Endodermal cell (in vitro differentiated cells): Measurements from ENCODE around the gene SMC1B. TPM values are rescaled to one million over a fixed set of nuclear protein-coding genes. Genes with fewer than 3 reads are reported as not detected.

Experiments used
- DNase-seq: peaks from one replicate; pipeline ENCODE4 v3.0.0-alpha.2; 2017
- H3K27ac ChIP-seq: 2 replicates; pipeline ENCODE4 v1.5.1; 2013; ENCODE audit warnings: mild to moderate bottlenecking, low read depth, low read length, moderate library complexity
- H3K27me3 ChIP-seq: 2 replicates; pipeline ENCODE4 v1.6.1; 2013; ENCODE audit warnings: mild to moderate bottlenecking, low read length, moderate library complexity; ENCODE audit not compliant: insufficient read depth, control insufficient read depth, poor library complexity, severe bottlenecking
- H3K36me3 ChIP-seq: 2 replicates; pipeline ENCODE4 v1.7.0; 2013; ENCODE audit warnings: mild to moderate bottlenecking, low read length, moderate library complexity; ENCODE audit not compliant: control insufficient read depth, insufficient read depth
- H3K4me1 ChIP-seq: one replicate; pipeline ENCODE4 v1.7.0; 2013; ENCODE audit warnings: low read length; ENCODE audit not compliant: control insufficient read depth, insufficient read depth
- H3K4me3 ChIP-seq: 2 replicates; pipeline ENCODE4 v1.5.1; 2013; ENCODE audit warnings: mild to moderate bottlenecking, low read length, moderate library complexity
- H3K9ac ChIP-seq: 2 replicates; pipeline ENCODE4 v1.6.1; 2013; ENCODE audit warnings: mild to moderate bottlenecking, low read length, moderate library complexity; ENCODE audit not compliant: poor library complexity, severe bottlenecking; ENCODE audit errors: extremely low read depth
- H3K9me3 ChIP-seq: 2 replicates; pipeline ENCODE4 v1.6.1; 2013; ENCODE audit warnings: mild to moderate bottlenecking, low read length, moderate library complexity; ENCODE audit not compliant: control insufficient read depth
- H3K27ac Mint-ChIP-seq: 2 replicates; pipeline ENCODE4 v1.8.0; 2020; ENCODE audit warnings: mixed read lengths
- H3K27me3 Mint-ChIP-seq: 2 replicates; pipeline ENCODE4 v1.8.0; 2021; ENCODE audit warnings: mild to moderate bottlenecking, mixed read lengths; ENCODE audit not compliant: insufficient read depth
- H3K36me3 Mint-ChIP-seq: 2 replicates; pipeline ENCODE4 v1.8.0; 2020; ENCODE audit warnings: low read depth, mixed read lengths
- H3K4me1 Mint-ChIP-seq: 2 replicates; pipeline ENCODE4 v1.8.0; 2020; ENCODE audit warnings: mixed read lengths
- H3K4me3 Mint-ChIP-seq: 2 replicates; pipeline ENCODE4 v1.8.0; 2020; ENCODE audit warnings: mild to moderate bottlenecking, moderate library complexity, mixed read lengths
- H3K9me3 Mint-ChIP-seq: 2 replicates; pipeline ENCODE4 v1.8.0; 2020; ENCODE audit warnings: mild to moderate bottlenecking, mixed read lengths
- WGBS, 2 experiments: methylation state at CpG; one replicate each; pipeline versions ENCODE4 v1.1.5 to v1.1.7; 2013; ENCODE audit warnings: missing lambda C conversion rate in 2 of 2, mixed read lengths in 1 of 2; ENCODE audit not compliant: insufficient coverage in 1 of 2, insufficient read length in 1 of 2; 5-methylcytosine and 5-hydroxymethylcytosine counted together
- total RNA-seq, 2 donors: library from RNA; stranded (reverse); fragmentation: NEBNext Ultra II Directional in 1 of 2; extraction: Animal tissue kit (Norgen Biotek cat#: 25700) in 1 of 2; gene quantifications; 2 replicates in 1 of 2; 3 replicates in 1 of 2; pipeline ENCODE4 v1.2.1, GENCODE V29; 2021
- TF ChIP-seq, protein P1 (sequence below): fragments of 200-600 bp; sonication (generic); conservative IDR thresholded peaks from 2 replicates; pipeline ENCODE4 v1.5.0; 2021; ENCODE audit warnings: antibody characterized with exemption, mild to moderate bottlenecking

SMC1B gene
- total RNA-seq, 2 donors from 2014 or later, result 0.11 TPM; not detected in 1

DNA sequence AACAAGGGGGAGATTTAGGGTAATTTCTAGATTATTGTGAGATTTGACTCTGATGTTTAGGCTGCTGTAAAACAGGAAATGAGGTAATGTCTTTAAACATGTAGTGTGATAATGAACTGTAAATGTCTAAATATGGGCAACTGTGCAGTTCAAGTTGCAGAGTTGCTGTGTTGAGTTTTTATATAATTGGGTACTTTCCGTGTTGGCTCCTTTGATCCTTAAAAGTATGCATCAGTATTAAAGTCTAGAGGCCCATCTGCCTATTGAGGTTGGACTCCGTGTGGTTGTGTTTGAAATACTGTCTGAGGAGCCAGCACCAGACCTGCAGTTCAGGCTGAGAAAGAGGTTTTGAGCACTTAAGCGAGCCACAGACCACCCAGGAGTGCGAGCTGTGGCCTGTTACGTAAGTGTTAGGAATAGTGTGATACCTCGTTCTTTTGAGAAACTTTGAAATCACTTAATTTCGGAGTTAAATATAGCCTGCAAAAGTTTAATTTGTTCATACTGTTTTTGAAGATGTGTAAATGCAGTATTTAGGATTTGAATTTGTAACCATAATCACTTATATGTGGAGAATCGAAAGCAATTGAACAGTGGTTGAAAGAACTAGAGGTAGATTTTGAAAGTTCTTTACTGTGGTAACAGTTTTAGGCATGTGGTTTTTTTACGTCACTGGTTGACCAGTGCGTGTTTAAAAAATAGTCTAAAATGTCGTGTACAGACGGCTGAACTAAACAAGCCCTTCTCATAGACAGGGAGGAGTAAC lies 94.7 kb downstream of the SMC1B start:
- Histone ChIP-seq H3K4me3 (no peak overlapping the region), H3K36me3 (peaks cover 52% of the 10 kb centered on the region), H3K4me1 (peaks cover 21% of the 10 kb centered on the region), H3K9ac (no peak overlapping the region), H3K9me3 (no peaks in the 10 kb centered on the region), H3K27me3 (no peaks in the 10 kb centered on the region), H3K27ac (no peak overlapping the region)
- no peak for DNase-seq
- peaks cover 27% of the 10 kb centered on the region for H3K36me3 Mint-ChIP-seq
- no peaks in the 10 kb centered on the region for H3K9me3 Mint-ChIP-seq
- peak overlapping the region; percentile 8 for H3K27ac Mint-ChIP-seq
- TF ChIP-seq, protein P1, sequence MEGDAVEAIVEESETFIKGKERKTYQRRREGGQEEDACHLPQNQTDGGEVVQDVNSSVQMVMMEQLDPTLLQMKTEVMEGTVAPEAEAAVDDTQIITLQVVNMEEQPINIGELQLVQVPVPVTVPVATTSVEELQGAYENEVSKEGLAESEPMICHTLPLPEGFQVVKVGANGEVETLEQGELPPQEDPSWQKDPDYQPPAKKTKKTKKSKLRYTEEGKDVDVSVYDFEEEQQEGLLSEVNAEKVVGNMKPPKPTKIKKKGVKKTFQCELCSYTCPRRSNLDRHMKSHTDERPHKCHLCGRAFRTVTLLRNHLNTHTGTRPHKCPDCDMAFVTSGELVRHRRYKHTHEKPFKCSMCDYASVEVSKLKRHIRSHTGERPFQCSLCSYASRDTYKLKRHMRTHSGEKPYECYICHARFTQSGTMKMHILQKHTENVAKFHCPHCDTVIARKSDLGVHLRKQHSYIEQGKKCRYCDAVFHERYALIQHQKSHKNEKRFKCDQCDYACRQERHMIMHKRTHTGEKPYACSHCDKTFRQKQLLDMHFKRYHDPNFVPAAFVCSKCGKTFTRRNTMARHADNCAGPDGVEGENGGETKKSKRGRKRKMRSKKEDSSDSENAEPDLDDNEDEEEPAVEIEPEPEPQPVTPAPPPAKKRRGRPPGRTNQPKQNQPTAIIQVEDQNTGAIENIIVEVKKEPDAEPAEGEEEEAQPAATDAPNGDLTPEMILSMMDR, result no peak
- 92 to 96% methylated on average over 9 to 12 of the region's 12 CpGs for WGBS, 2 experiments
- no peaks in the 10 kb centered on the region for H3K27me3 Mint-ChIP-seq
- H3K4me1 Mint-ChIP-seq, result peaks cover 43% of the 10 kb centered on the region
- H3K4me3 Mint-ChIP-seq, result no peak overlapping the region

DNA sequence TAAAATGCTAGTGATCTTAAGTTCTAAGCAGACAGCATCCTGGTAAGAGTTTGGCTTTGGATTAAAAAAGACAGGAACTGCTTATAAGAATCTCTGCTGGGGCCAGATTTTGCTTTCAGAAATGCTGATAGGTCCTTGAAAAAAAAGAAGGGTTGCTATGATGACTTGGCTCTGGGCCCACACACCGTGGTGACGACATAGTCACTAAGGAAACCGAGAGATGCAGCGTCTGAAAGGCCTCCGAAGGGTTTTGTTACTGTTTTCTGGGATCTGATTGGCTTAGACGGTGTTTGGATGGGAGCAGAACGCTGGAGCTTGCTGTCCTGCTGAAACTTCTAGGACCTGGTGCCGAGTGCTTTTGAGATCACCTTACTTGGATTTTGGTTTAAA lies 95.2 kb downstream of the SMC1B start:
- DNase-seq, result no peak
- WGBS, 2 experiments, result 53 to 60% methylated on average over 8 of the region's 8 CpGs
- Histone ChIP-seq H3K9me3 (no peaks in the 10 kb centered on the region), H3K9ac (no peak overlapping the region), H3K27ac (peak overlapping the region; percentile 66), H3K4me1 (peaks cover 21% of the 10 kb centered on the region), H3K4me3 (no peak overlapping the region), H3K36me3 (peaks cover 46% of the 10 kb centered on the region), H3K27me3 (no peaks in the 10 kb centered on the region)
- H3K27me3 Mint-ChIP-seq, result no peaks in the 10 kb centered on the region
- TF ChIP-seq, protein P1, result no peak
- no peak overlapping the region for H3K4me3 Mint-ChIP-seq
- H3K27ac Mint-ChIP-seq, result peak overlapping the region; percentile 8
- peaks cover 45% of the 10 kb centered on the region for H3K4me1 Mint-ChIP-seq
- H3K9me3 Mint-ChIP-seq, result no peaks in the 10 kb centered on the region
- peaks cover 22% of the 10 kb centered on the region for H3K36me3 Mint-ChIP-seq

DNA sequence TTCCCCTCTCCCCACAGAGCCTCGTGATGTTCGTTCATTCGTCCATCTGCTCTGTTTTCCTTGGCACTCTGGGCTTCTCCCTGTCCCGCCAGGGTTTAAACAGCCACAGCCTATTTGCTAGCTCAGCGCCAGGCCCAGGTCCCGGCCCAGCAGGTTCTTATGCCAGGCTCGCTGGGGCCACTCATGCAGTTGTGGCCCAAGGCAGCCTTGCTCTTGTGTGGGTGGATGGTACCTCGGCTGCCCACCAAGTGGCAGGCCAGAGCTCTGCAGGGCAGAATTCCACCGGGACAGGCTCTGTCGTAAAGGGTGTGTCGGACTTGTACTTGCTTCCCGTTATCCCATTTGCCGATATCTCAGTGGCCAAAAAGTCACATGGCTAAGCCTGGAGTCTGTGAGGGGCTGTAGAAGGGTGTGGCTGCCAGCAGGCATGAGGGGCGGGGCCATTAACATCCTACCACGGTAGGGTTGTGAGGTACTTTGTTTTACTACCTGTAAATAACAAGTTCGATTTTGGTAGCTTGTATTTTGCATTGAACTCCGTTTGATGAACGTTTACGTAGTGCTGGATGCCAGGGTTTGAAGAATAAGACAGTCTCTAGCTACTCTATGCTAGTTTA lies 95.7 kb downstream of the SMC1B start:
- peak overlapping the region; percentile 66 for H3K27ac ChIP-seq
- H3K4me1 Mint-ChIP-seq, result peaks cover 50% of the 10 kb centered on the region
- peaks cover 23% of the 10 kb centered on the region for H3K36me3 Mint-ChIP-seq
- no peak overlapping the region for H3K4me3 ChIP-seq
- peaks cover 41% of the 10 kb centered on the region for H3K36me3 ChIP-seq
- peaks cover 21% of the 10 kb centered on the region for H3K4me1 ChIP-seq
- 86 to 87% methylated on average over 11 to 19 of the region's 19 CpGs for WGBS, 2 experiments
- TF ChIP-seq, protein P1, result peak; percentile 60
- H3K27me3 ChIP-seq, result no peaks in the 10 kb centered on the region
- no peak overlapping the region for H3K4me3 Mint-ChIP-seq
- H3K9me3 ChIP-seq, result no peaks in the 10 kb centered on the region
- peak; percentile 76 for DNase-seq
- H3K27me3 Mint-ChIP-seq, result no peaks in the 10 kb centered on the region
- no peak overlapping the region for H3K9ac ChIP-seq
- no peaks in the 10 kb centered on the region for H3K9me3 Mint-ChIP-seq
- H3K27ac Mint-ChIP-seq, result peak overlapping the region; percentile 74
